ENCODE measurements around the gene SPTLC1. TPM values are rescaled to one million over a fixed set of nuclear protein-coding genes. Genes with fewer than 3 reads are reported as not detected.
"Not testable (repeated sequence)": the region's sequence is repeated elsewhere in the genome, so short reads cannot be mapped to it uniquely, and the experiment has no call there.

Gene SPTLC1
- total and polyA plus RNA-seq, 2 experiments from 2014 or later, result 54.8 to 100 TPM

DNA sequence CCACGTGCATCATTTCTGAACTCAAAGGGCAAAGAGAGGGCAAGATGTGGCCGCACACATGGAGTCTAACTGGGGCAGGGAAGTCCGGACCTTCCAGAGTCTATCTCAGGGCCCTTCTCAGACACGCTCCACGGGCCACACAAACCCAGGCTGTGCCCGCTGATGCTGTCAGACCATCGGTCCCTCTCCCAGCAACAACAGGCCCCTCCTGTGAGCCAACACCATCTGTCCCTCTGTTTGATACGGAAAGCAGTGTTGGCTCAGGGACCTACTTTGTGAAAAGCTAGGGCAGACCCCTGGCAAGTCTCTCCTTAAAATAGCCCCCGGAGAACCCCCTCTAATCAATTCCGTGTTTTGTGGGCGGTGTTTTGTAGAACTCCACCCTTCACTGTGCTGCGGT, 40.5 kb upstream of the SPTLC1 start:
- not testable (repeated sequence) for H3K27ac ChIP-seq (ENCODE audit: low read depth); H3K36me3 ChIP-seq (ENCODE audit: insufficient read depth); DNase-seq (ENCODE audit: low spot score); H3K4me3 Mint-ChIP-seq; H3K36me3 Mint-ChIP-seq (ENCODE audit: low read depth); H2AFZ ChIP-seq; H3K27me3 ChIP-seq (ENCODE audit: insufficient read depth); H4K20me1 ChIP-seq (replicated peaks; ENCODE audit: insufficient read depth); H3K27me3 Mint-ChIP-seq (ENCODE audit: insufficient read depth, low read depth, poor library complexity); H3K9me3 Mint-ChIP-seq; H3K9me2 ChIP-seq (ENCODE audit: insufficient read depth); H3K4me2 ChIP-seq; H3K79me2 ChIP-seq (replicated peaks; ENCODE audit: insufficient read depth); H3K27ac Mint-ChIP-seq; ATAC-seq; H3K4me1 ChIP-seq (ENCODE audit: insufficient read depth); H3K4me1 Mint-ChIP-seq; H3F3A ChIP-seq (replicated peaks; ENCODE audit: low read depth); H3K4me3 ChIP-seq

DNA sequence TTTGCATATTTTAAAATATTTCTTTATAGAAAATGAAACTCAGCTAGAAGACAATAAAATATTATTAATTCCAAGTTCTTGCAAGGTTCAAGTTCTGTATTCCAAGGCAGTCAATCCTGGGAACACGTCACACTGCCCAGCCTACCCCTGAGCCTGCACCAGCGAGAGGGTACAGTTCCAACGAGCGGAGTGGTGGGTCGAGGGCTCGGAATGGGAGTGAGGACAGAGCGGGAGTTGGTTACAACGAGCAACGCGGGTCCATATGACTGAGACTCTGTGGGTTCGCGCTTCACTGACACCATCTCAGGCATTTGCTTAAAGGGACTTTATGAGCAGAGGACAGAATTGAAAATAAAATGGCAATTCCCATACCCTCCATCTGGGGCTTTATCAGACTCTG, 40.0 kb upstream of the SPTLC1 start:
- Histone ChIP-seq H3K36me3 (ENCODE audit: insufficient read depth) (no peaks in the 10 kb centered on the region), H3K9me2 (ENCODE audit: insufficient read depth) (no peaks in the 10 kb centered on the region)
- TF ChIP-seq EZH2phosphoT487 (IDR thresholded peaks at IDR 0.05; ENCODE audit: unreplicated experiment), result no peak
- TF ChIP-seq, protein P1, sequence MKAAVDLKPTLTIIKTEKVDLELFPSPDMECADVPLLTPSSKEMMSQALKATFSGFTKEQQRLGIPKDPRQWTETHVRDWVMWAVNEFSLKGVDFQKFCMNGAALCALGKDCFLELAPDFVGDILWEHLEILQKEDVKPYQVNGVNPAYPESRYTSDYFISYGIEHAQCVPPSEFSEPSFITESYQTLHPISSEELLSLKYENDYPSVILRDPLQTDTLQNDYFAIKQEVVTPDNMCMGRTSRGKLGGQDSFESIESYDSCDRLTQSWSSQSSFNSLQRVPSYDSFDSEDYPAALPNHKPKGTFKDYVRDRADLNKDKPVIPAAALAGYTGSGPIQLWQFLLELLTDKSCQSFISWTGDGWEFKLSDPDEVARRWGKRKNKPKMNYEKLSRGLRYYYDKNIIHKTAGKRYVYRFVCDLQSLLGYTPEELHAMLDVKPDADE (IDR thresholded peaks at IDR 0.05), result no peak
- TF ChIP-seq, protein P2, sequence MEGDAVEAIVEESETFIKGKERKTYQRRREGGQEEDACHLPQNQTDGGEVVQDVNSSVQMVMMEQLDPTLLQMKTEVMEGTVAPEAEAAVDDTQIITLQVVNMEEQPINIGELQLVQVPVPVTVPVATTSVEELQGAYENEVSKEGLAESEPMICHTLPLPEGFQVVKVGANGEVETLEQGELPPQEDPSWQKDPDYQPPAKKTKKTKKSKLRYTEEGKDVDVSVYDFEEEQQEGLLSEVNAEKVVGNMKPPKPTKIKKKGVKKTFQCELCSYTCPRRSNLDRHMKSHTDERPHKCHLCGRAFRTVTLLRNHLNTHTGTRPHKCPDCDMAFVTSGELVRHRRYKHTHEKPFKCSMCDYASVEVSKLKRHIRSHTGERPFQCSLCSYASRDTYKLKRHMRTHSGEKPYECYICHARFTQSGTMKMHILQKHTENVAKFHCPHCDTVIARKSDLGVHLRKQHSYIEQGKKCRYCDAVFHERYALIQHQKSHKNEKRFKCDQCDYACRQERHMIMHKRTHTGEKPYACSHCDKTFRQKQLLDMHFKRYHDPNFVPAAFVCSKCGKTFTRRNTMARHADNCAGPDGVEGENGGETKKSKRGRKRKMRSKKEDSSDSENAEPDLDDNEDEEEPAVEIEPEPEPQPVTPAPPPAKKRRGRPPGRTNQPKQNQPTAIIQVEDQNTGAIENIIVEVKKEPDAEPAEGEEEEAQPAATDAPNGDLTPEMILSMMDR (conservative IDR thresholded peaks at IDR 0.05; ENCODE audit: low read depth in 2 of 2), result no peak
- no peak for TF ChIP-seq POLR2AphosphoS5 (IDR thresholded peaks at IDR 0.05; ENCODE audit: low read depth)
- TF ChIP-seq ZNF331 (CRISPR knock-in tag; IDR thresholded peaks at IDR 0.05; ENCODE audit: low read depth), result no peak
- TF ChIP-seq, protein P3, sequence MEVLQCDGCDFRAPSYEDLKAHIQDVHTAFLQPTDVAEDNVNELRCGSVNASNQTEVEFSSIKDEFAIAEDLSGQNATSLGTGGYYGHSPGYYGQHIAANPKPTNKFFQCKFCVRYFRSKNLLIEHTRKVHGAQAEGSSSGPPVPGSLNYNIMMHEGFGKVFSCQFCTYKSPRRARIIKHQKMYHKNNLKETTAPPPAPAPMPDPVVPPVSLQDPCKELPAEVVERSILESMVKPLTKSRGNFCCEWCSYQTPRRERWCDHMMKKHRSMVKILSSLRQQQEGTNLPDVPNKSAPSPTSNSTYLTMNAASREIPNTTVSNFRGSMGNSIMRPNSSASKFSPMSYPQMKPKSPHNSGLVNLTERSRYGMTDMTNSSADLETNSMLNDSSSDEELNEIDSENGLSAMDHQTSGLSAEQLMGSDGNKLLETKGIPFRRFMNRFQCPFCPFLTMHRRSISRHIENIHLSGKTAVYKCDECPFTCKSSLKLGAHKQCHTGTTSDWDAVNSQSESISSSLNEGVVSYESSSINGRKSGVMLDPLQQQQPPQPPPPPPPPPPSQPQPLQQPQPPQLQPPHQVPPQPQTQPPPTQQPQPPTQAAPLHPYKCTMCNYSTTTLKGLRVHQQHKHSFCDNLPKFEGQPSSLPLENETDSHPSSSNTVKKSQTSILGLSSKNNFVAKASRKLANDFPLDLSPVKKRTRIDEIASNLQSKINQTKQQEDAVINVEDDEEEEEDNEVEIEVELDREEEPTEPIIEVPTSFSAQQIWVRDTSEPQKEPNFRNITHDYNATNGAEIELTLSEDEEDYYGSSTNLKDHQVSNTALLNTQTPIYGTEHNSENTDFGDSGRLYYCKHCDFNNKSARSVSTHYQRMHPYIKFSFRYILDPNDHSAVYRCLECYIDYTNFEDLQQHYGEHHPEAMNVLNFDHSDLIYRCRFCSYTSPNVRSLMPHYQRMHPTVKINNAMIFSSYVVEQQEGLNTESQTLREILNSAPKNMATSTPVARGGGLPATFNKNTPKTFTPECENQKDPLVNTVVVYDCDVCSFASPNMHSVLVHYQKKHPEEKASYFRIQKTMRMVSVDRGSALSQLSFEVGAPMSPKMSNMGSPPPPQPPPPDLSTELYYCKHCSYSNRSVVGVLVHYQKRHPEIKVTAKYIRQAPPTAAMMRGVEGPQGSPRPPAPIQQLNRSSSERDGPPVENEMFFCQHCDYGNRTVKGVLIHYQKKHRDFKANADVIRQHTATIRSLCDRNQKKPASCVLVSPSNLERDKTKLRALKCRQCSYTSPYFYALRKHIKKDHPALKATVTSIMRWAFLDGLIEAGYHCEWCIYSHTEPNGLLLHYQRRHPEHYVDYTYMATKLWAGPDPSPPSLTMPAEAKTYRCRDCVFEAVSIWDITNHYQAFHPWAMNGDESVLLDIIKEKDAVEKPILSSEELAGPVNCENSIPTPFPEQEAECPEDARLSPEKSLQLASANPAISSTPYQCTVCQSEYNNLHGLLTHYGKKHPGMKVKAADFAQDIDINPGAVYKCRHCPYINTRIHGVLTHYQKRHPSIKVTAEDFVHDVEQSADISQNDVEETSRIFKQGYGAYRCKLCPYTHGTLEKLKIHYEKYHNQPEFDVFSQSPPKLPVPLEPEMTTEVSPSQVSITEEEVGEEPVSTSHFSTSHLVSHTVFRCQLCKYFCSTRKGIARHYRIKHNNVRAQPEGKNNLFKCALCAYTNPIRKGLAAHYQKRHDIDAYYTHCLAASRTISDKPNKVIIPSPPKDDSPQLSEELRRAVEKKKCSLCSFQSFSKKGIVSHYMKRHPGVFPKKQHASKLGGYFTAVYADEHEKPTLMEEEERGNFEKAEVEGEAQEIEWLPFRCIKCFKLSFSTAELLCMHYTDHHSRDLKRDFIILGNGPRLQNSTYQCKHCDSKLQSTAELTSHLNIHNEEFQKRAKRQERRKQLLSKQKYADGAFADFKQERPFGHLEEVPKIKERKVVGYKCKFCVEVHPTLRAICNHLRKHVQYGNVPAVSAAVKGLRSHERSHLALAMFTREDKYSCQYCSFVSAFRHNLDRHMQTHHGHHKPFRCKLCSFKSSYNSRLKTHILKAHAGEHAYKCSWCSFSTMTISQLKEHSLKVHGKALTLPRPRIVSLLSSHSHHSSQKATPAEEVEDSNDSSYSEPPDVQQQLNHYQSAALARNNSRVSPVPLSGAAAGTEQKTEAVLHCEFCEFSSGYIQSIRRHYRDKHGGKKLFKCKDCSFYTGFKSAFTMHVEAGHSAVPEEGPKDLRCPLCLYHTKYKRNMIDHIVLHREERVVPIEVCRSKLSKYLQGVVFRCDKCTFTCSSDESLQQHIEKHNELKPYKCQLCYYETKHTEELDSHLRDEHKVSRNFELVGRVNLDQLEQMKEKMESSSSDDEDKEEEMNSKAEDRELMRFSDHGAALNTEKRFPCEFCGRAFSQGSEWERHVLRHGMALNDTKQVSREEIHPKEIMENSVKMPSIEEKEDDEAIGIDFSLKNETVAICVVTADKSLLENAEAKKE (CRISPR knock-in tag; IDR thresholded peaks at IDR 0.05), result no peak
- TF ChIP-seq EZH2 (IDR thresholded peaks at IDR 0.05; ENCODE audit: low read depth, unreplicated experiment), result no peak
- no peak for TF ChIP-seq ZNF114 (CRISPR knock-in tag; IDR thresholded peaks at IDR 0.05)
- TF ChIP-seq, protein P4, sequence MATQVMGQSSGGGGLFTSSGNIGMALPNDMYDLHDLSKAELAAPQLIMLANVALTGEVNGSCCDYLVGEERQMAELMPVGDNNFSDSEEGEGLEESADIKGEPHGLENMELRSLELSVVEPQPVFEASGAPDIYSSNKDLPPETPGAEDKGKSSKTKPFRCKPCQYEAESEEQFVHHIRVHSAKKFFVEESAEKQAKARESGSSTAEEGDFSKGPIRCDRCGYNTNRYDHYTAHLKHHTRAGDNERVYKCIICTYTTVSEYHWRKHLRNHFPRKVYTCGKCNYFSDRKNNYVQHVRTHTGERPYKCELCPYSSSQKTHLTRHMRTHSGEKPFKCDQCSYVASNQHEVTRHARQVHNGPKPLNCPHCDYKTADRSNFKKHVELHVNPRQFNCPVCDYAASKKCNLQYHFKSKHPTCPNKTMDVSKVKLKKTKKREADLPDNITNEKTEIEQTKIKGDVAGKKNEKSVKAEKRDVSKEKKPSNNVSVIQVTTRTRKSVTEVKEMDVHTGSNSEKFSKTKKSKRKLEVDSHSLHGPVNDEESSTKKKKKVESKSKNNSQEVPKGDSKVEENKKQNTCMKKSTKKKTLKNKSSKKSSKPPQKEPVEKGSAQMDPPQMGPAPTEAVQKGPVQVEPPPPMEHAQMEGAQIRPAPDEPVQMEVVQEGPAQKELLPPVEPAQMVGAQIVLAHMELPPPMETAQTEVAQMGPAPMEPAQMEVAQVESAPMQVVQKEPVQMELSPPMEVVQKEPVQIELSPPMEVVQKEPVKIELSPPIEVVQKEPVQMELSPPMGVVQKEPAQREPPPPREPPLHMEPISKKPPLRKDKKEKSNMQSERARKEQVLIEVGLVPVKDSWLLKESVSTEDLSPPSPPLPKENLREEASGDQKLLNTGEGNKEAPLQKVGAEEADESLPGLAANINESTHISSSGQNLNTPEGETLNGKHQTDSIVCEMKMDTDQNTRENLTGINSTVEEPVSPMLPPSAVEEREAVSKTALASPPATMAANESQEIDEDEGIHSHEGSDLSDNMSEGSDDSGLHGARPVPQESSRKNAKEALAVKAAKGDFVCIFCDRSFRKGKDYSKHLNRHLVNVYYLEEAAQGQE (IDR thresholded peaks at IDR 0.05; ENCODE audit: unreplicated experiment), result no peak
- no peak for TF ChIP-seq NANOG (IDR thresholded peaks at IDR 0.05; ENCODE audit: borderline replicate concordance)

More for the DNA sequence above, 40.0 kb upstream of the SPTLC1 start:
- H3K4me1 Mint-ChIP-seq, result no peaks in the 10 kb centered on the region
- H3K9me3 Mint-ChIP-seq, result no peaks in the 10 kb centered on the region; the same call in 2 of the 3 replicates
- Histone ChIP-seq H2AFZ (no peak overlapping the region), H3F3A (replicated peaks; ENCODE audit: low read depth) (no peaks in the 10 kb centered on the region), H3K4me3 (no peak overlapping the region), H3K27ac (ENCODE audit: low read depth) (no peak overlapping the region), H3K27me3 (ENCODE audit: insufficient read depth) (no peaks in the 10 kb centered on the region), H3K4me2 (no peak overlapping the region), H4K20me1 (replicated peaks; ENCODE audit: insufficient read depth) (no peaks in the 10 kb centered on the region), H3K4me1 (ENCODE audit: insufficient read depth) (no peaks in the 10 kb centered on the region), H3K79me2 (replicated peaks; ENCODE audit: insufficient read depth) (no peaks in the 10 kb centered on the region)
- H3K27me3 Mint-ChIP-seq (ENCODE audit: insufficient read depth, low read depth, poor library complexity), result peaks cover 5% of the 10 kb centered on the region
- DNase-seq (ENCODE audit: low spot score) (no peak), ATAC-seq (no peak)
- H3K27ac Mint-ChIP-seq, result no peak overlapping the region
- H3K36me3 Mint-ChIP-seq (ENCODE audit: low read depth), result no peaks in the 10 kb centered on the region
- H3K4me3 Mint-ChIP-seq, result no peak overlapping the region
